ENCODE results near the gene PAQR4.

The PAQR4 gene

GRCh38 chr16:2983706-2984136 lies 14.6 kb downstream of the PAQR4 start (continued):
- TF ChIP-seq ZNF157 (tag by site-specific recombination; IDR thresholded peaks at IDR 0.05), result no peak
- no peak for TF ChIP-seq ZNF112 (tag by site-specific recombination; IDR thresholded peaks at IDR 0.05)
- TF ChIP-seq ZNF138 (tag by site-specific recombination; IDR thresholded peaks at IDR 0.05; ENCODE audit: borderline replicate concordance), result no peak
- no peak for TF ChIP-seq ZNF624 (tag by site-specific recombination; IDR thresholded peaks at IDR 0.05)
- no peak for TF ChIP-seq ZNF530 (tag by site-specific recombination; IDR thresholded peaks at IDR 0.05; ENCODE audit: low read depth)
- TF ChIP-seq SP3 (tag by site-specific recombination; IDR thresholded peaks at IDR 0.05), result no peak
- TF ChIP-seq ZNF660 (tag by site-specific recombination; IDR thresholded peaks at IDR 0.05), result peak; percentile 86
- TF ChIP-seq ZNF280D (tag by site-specific recombination; IDR thresholded peaks at IDR 0.05), result no peak
- TF ChIP-seq ZNF335 (tag by site-specific recombination; conservative IDR thresholded peaks at IDR 0.05), result peak; percentile 96
- no peak for TF ChIP-seq ZFP37 (tag by site-specific recombination; IDR thresholded peaks at IDR 0.05)
- TF ChIP-seq OVOL3 (tag by site-specific recombination; IDR thresholded peaks at IDR 0.05), result no peak
- peak; percentile 83 for TF ChIP-seq ZBTB26 (tag by site-specific recombination; optimal IDR thresholded peaks at IDR 0.05)
- no peak for TF ChIP-seq PRDM4 (tag by site-specific recombination; IDR thresholded peaks at IDR 0.05)
- no peak for TF ChIP-seq ZNF398 (tag by site-specific recombination; IDR thresholded peaks at IDR 0.05)
- no peak for TF ChIP-seq ZNF626 (tag by site-specific recombination; IDR thresholded peaks at IDR 0.05)
- TF ChIP-seq SCRT2 (tag by site-specific recombination; IDR thresholded peaks at IDR 0.05), result no peak
- no peak for TF ChIP-seq HOXD13 (CRISPR knock-in tag; IDR thresholded peaks at IDR 0.05; ENCODE audit: borderline replicate concordance)
- no peak for TF ChIP-seq ZNF658 (tag by site-specific recombination; IDR thresholded peaks at IDR 0.05)
- no peak for TF ChIP-seq PRDM10 (tag by site-specific recombination; IDR thresholded peaks at IDR 0.05)
- TF ChIP-seq ZSCAN5A (tag by site-specific recombination; IDR thresholded peaks at IDR 0.05), result no peak
- TF ChIP-seq ZEB2 (tag by site-specific recombination; IDR thresholded peaks at IDR 0.05), result 0 out of 2 replicates have a peak, but pooled peaks have one; percentile 42
- TF ChIP-seq REPIN1 (tag by site-specific recombination; IDR thresholded peaks at IDR 0.05; ENCODE audit: low read depth), result peak; percentile 60; the same call in 1 of the 2 replicates
- no peak for TF ChIP-seq ZNF76 (tag by site-specific recombination; IDR thresholded peaks at IDR 0.05; ENCODE audit: borderline replicate concordance, low read depth)
- TF ChIP-seq KLF16 (tag by site-specific recombination; IDR thresholded peaks at IDR 0.05), result no peak
- no peak for TF ChIP-seq ZNF169 (tag by site-specific recombination; IDR thresholded peaks at IDR 0.05)
- TF ChIP-seq, protein P1, sequence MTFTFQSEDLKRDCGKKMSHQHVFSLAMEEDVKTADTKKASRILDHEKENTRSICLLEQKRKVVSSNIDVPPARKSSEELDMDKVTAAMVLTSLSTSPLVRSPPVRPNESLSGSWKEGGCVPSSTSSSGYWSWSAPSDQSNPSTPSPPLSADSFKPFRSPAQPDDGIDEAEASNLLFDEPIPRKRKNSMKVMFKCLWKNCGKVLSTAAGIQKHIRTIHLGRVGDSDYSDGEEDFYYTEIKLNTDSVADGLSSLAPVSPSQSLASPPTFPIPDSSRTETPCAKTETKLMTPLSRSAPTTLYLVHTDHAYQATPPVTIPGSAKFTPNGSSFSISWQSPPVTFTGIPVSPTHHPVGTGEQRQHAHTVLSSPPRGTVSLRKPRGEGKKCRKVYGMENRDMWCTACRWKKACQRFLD (tag by site-specific recombination; IDR thresholded peaks at IDR 0.05), result no peak

All from HEK293 (cell line).